Renal pelvis (tissue), 4 donors: Measurements from ENCODE around the gene PSMB3. TPM values are rescaled to one million over a fixed set of nuclear protein-coding genes. Genes with fewer than 3 reads are reported as not detected.
"Not testable (repeated sequence)": the region's sequence is repeated elsewhere in the genome, so short reads cannot be mapped to it uniquely, and the experiment has no call there.

ENCODE experiments used
- DNase-seq: peaks from one replicate; pipeline ENCODE4 v3.0.0-alpha.2; 2013
- polyA plus RNA-seq, 3 donors: library from polyadenylated mRNA; unstranded; fragments of 120-200 nt; gene quantifications; one replicate each; pipeline ENCODE4 v1.2.1, GENCODE V29; 2013; ENCODE audit not compliant: insufficient read length in 3 of 3

Gene PSMB3
- polyA plus RNA-seq, 3 donors: 116 to 125 (median 123) TPM

- no peak for DNase-seq
These were observed 33.8 kb downstream of the PSMB3 start for GRCh38 chr17:38786372-38786771.

GRCh38 chr17:38787999-38788398 lies 35.5 kb downstream of the PSMB3 start:
- DNase-seq: not testable (repeated sequence)

GRCh38 chr17:38789185-38789584 lies 36.6 kb downstream of the PSMB3 start:
- DNase-seq: no peak

GRCh38 chr17:38790148-38790707 lies 37.7 kb downstream of the PSMB3 start:
- not testable (repeated sequence) for DNase-seq

DNA sequence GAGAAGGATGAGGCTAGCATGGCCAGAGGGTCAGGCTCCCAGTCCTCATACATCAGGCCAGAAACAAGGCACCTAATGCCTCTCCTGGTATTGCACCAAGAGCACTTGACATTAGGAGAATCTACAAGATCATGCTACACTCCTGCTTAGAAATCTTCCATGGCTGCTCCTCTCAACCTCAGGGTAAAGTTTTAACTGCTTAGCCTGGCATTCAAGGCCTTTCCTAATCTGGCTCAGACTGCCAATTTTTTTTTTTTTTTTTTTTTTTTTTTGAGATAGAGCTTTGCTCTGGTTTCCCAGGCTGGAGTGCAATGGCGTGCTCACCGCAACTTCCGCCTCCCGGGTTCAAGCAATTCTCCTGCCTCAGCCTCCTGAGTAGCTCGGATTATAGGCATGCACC lies 38.6 kb downstream of the PSMB3 start:
- no peak for DNase-seq

GRCh38 chr17:38794221-38794620 lies 41.7 kb downstream of the PSMB3 start:
- DNase-seq: no peak

GRCh38 chr17:38796451-38797157 lies 44.1 kb downstream of the PSMB3 start:
- no peak for DNase-seq

GRCh38 chr17:38797158-38797490 lies 44.6 kb downstream of the PSMB3 start:
- no peak for DNase-seq

DNA sequence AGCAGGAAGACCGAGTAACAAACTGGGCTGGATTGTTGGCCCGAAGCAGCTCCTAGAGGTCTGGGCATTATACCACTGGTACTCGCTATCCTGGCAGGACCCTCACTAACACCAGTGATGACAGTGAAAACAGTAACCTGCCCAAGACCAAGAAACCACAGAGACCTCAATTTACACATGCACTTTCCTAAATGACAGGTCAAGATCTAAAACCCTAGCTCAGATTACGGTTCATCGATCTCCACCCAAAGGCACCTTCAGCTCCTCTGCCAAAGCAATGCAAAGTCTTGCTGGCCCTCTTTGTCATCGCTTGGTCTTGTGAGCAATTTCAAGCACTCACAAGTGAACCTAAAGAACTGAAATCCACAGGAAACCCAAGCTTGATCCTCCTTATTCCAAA lies 45.3 kb downstream of the PSMB3 start:
- no peak for DNase-seq

- peak; percentile 29 for DNase-seq
These were observed 46.3 kb downstream of the PSMB3 start for GRCh38 chr17:38798614-38799500.

DNA sequence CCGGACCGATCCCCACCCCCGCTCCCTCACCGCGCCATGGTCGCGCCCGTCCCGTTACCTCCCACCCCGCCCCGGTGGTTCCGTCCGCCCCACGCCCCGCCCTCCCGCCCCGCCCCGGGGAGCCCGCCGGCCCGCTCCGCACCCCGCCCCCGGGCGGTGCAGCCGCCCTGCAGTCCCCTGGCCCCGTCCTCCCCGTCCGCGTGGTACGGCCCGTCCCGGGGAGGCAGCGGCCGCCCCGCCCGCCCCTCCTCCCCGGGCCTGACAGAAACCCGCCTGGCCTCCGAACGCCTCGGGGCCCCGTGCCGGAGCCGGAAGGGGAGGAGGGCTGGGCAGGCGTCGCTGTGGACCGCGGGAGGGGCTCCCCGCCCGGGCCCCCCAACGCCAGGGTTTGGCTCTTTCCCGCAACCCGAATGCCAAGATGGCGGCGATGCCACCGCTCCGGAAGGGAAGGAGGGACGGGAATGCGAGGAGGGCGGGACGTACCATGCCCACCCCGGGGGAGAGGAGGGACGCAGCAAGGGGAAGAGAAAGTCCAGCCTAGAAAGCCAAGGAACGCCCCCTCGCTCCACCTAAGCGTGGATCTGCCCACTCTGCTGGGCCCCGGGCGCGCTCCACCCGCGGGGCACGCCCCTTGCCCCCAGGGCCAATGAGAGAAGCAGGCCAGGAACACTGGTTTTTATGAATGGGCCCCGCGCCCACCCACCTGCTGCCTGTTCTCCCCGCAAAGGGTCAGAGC lies 47.1 kb downstream of the PSMB3 start, which contains the start of gene PIP4K2B:
Gene PIP4K2B, minus strand, starts transcription at position 56 of the 736 bp plus-strand sequence. CDS start 132 bp downstream, outside the sequence.
- DNase-seq: peak; percentile 97

DNA sequence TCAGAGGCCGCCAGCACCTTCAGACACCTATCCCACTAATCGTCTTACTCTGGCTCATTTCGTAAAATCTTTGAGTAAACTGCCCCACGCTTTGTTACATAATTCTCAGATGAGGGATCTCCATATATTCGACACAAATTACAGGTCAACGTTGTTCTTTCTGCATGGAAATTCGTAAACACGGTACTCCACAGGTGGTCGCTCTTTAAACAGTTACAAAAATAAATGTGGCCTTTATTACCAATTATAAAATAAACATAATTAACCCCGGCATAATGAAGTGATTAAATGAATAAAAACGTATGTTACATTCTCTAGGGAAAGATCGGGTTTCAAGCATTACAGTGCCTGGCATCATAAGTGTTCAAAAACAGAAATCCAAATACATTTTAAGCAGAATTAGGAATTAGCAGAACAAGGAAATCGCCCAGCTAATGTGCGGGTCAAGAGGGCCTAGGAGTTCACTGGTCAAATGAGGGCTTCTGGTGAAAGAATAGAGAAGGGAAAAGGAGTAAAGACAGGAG lies 47.8 kb downstream of the PSMB3 start:
- DNase-seq: no peak

DNA sequence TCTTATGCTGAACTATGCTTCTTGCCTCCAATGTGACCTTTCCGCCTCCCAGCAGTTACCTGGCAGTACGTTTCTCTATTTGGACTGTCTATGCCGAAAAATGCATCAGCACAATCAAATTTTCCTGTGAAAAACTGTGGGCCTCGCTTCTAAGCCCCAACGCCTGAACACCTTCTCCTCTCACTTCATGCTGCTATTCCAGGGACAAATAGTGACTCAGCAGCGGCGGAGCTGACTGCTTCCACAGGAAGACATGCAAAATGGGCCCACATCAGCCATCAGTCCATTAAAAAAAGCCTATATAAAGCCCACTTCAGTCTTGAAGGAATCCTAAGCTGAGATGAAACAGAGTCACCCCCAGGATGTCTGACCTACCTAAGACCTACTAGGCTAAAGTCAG lies 57.3 kb downstream of the PSMB3 start:
- no peak for DNase-seq

Other genes with a start within 250 kb of the PSMB3 start
- 1 to 10 TPM; 4.2 to 6.7 (median 6.2) TPM for gene SRCIN1, start 146.8 kb upstream of the PSMB3 start, polyA plus RNA-seq
- gene EPOP, start 77.8 kb upstream of the PSMB3 start, polyA plus RNA-seq: 1 to 10 TPM; 1.6 to 1.7 (median 1.7) TPM
- 100 to 1,000 TPM in 2 of 3 donors, 10 to 100 TPM in 1; 74.2 to 131 (median 127) TPM for gene MLLT6, start 47.5 kb upstream of the PSMB3 start, polyA plus RNA-seq
- 10 to 100 TPM; 12.1 to 15.9 (median 13.7) TPM for gene CISD3, start 22.4 kb upstream of the PSMB3 start, polyA plus RNA-seq
- 10 to 100 TPM; 77.2 to 86.4 (median 86.2) TPM for gene PCGF2, start 4.4 kb upstream of the PSMB3 start, polyA plus RNA-seq
- gene PIP4K2B, start 46.8 kb downstream of the PSMB3 start, polyA plus RNA-seq: 10 to 100 TPM; 78.6 to 80.9 (median 78.6) TPM
- gene CWC25, start 72.6 kb downstream of the PSMB3 start, polyA plus RNA-seq: 10 to 100 TPM; 24.6 to 33.0 (median 28.6) TPM
- gene RPL23, start 101.0 kb downstream of the PSMB3 start, polyA plus RNA-seq: 1,000 to 10,000 TPM; 2,304 to 2,705 (median 2,321) TPM
- 100 to 1,000 TPM; 155 to 161 (median 157) TPM for gene LASP1, start 117.3 kb downstream of the PSMB3 start, polyA plus RNA-seq
- under 1 TPM in 1 of 3 donors, not detected in 2; 0.10 TPM for gene FBXO47, start 214.7 kb downstream of the PSMB3 start, polyA plus RNA-seq